ENCODE measurements around the gene PPP1R11.
A peak's percentile ranks its signal among the peaks of the same experiment; 100 is the strongest.

The PPP1R11 gene

GRCh38 chr6:30101444-30102413 lies 34.7 kb downstream of the PPP1R11 start:
- TF ChIP-seq POLR2AphosphoS5 (IDR thresholded peaks at IDR 0.05; ENCODE audit: low read depth, low read length) (peak; percentile 86), TAF1 (IDR thresholded peaks at IDR 0.05; ENCODE audit: borderline replicate concordance, insufficient read depth, low read length) (no peak), SIN3A (IDR thresholded peaks at IDR 0.05; ENCODE audit: borderline replicate concordance, insufficient read depth, low read length) (no peak)

GRCh38 chr6:30102414-30102969 lies 35.5 kb downstream of the PPP1R11 start:
- no peak for TF ChIP-seq POLR2AphosphoS5 (IDR thresholded peaks at IDR 0.05; ENCODE audit: low read depth, low read length)
- TF ChIP-seq, protein P1, sequence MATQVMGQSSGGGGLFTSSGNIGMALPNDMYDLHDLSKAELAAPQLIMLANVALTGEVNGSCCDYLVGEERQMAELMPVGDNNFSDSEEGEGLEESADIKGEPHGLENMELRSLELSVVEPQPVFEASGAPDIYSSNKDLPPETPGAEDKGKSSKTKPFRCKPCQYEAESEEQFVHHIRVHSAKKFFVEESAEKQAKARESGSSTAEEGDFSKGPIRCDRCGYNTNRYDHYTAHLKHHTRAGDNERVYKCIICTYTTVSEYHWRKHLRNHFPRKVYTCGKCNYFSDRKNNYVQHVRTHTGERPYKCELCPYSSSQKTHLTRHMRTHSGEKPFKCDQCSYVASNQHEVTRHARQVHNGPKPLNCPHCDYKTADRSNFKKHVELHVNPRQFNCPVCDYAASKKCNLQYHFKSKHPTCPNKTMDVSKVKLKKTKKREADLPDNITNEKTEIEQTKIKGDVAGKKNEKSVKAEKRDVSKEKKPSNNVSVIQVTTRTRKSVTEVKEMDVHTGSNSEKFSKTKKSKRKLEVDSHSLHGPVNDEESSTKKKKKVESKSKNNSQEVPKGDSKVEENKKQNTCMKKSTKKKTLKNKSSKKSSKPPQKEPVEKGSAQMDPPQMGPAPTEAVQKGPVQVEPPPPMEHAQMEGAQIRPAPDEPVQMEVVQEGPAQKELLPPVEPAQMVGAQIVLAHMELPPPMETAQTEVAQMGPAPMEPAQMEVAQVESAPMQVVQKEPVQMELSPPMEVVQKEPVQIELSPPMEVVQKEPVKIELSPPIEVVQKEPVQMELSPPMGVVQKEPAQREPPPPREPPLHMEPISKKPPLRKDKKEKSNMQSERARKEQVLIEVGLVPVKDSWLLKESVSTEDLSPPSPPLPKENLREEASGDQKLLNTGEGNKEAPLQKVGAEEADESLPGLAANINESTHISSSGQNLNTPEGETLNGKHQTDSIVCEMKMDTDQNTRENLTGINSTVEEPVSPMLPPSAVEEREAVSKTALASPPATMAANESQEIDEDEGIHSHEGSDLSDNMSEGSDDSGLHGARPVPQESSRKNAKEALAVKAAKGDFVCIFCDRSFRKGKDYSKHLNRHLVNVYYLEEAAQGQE (IDR thresholded peaks at IDR 0.05; ENCODE audit: insufficient read depth in 1 of 2, low read depth in 2 of 2, low read length in 2 of 2) = no peak
- no peak for TF ChIP-seq FOXP2 (optimal IDR thresholded peaks at IDR 0.05; ENCODE audit: borderline replicate concordance, extremely low read depth, extremely low read length, insufficient read depth)
- no peak for TF ChIP-seq TAF1 (IDR thresholded peaks at IDR 0.05; ENCODE audit: borderline replicate concordance, insufficient read depth, low read length)
- TF ChIP-seq SIN3A (IDR thresholded peaks at IDR 0.05; ENCODE audit: borderline replicate concordance, insufficient read depth, low read length) = no peak

GRCh38 chr6:30102970-30103871 lies 36.2 kb downstream of the PPP1R11 start:
- TF ChIP-seq FOXP2 (optimal IDR thresholded peaks at IDR 0.05; ENCODE audit: borderline replicate concordance, extremely low read depth, extremely low read length, insufficient read depth) (peak; percentile 69), TAF1 (IDR thresholded peaks at IDR 0.05; ENCODE audit: borderline replicate concordance, insufficient read depth, low read length) (no peak)

DNA sequence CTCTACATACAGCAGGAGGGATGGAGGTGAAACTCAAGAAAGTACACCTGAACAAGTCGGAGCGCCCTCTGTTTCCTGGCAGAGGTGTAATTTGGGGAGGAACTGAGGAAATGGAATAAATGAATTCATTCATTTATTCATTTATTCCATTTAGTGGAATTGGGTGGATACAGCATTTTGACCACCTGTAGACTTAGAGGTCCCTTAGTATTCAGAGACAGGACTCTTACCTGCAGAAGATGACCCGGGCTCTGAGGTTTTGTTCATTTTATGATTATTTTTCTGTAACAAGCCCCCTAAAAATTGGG lies 36.8 kb downstream of the PPP1R11 start:
- TF ChIP-seq, protein P1 (IDR thresholded peaks at IDR 0.05; ENCODE audit: insufficient read depth in 1 of 2, low read depth in 2 of 2, low read length in 2 of 2) = no peak
- TF ChIP-seq POLR2AphosphoS5 (IDR thresholded peaks at IDR 0.05; ENCODE audit: low read depth, low read length) = no peak
- no peak for TF ChIP-seq SIN3A (IDR thresholded peaks at IDR 0.05; ENCODE audit: borderline replicate concordance, insufficient read depth, low read length)
- no peak for TF ChIP-seq FOXP2 (optimal IDR thresholded peaks at IDR 0.05; ENCODE audit: borderline replicate concordance, extremely low read depth, extremely low read length, insufficient read depth)
- no peak for TF ChIP-seq TAF1 (IDR thresholded peaks at IDR 0.05; ENCODE audit: borderline replicate concordance, insufficient read depth, low read length)

DNA sequence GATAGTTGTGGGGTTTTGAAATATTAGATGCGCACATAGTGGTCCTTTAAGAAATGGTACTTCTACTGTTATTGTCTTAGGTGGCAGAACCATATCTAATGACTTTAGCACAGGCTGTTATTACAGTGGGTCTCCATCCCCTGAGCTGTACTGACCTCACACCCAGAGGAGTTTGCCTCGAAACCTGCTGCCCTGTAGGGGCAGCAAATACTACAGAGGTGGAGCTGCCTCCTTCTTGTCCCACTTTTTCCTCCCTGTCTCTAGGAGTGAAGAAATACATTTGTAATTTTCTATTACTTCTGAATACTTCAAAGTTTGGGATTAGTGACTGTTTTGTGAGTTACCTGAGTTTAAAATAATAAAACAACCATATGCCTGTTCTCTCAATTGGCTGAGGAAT lies 37.7 kb downstream of the PPP1R11 start:
- TF ChIP-seq POLR2AphosphoS5 (IDR thresholded peaks at IDR 0.05; ENCODE audit: low read depth, low read length) (no peak), FOXP2 (optimal IDR thresholded peaks at IDR 0.05; ENCODE audit: borderline replicate concordance, extremely low read depth, extremely low read length, insufficient read depth) (no peak), SIN3A (IDR thresholded peaks at IDR 0.05; ENCODE audit: borderline replicate concordance, insufficient read depth, low read length) (no peak), TAF1 (IDR thresholded peaks at IDR 0.05; ENCODE audit: borderline replicate concordance, insufficient read depth, low read length) (no peak)
- TF ChIP-seq, protein P1 (IDR thresholded peaks at IDR 0.05; ENCODE audit: insufficient read depth in 1 of 2, low read depth in 2 of 2, low read length in 2 of 2) = no peak

Data from PFSK-1 (cell line).